AG04449 (cell line): ENCODE data around the gene NEMP2.

Source experiments
- CTCF ChIA-PET: fragments of 350-600 bp; formaldehyde crosslinking; extraction: SDS; loops from one replicate; lab custom pipeline; 2021; ENCODE audit warnings: antibody characterized with exemption; lab: Yijun Ruan, JAX
- POLR2A ChIA-PET: fragments of 400-600, 350-600 bp; formaldehyde crosslinking; extraction: SDS; loops from one replicate; lab custom pipeline; 2020; ENCODE audit warnings: antibody characterized with exemption, inconsistent platforms; lab: Yijun Ruan, JAX
- DNase-seq: peaks from one replicate; pipeline ENCODE4 v3.0.0-alpha.2; 2010; ENCODE audit warnings: low read depth, low spot score
- H3K4me3 ChIP-seq: 2 replicates; pipeline ENCODE4 v1.5.1; 2011; ENCODE audit warnings: low read depth, mild to moderate bottlenecking, control low read depth, low read length
- TF ChIP-seq, protein P1 (sequence below): IDR thresholded peaks from one replicate; pipeline ENCODE4 v1.5.1; 2011; ENCODE audit warnings: mild to moderate bottlenecking, moderate library complexity, low read length, control low read depth, inconsistent platforms; ENCODE audit not compliant: insufficient read depth; ENCODE audit errors: missing control alignments

NEMP2 gene

DNA sequence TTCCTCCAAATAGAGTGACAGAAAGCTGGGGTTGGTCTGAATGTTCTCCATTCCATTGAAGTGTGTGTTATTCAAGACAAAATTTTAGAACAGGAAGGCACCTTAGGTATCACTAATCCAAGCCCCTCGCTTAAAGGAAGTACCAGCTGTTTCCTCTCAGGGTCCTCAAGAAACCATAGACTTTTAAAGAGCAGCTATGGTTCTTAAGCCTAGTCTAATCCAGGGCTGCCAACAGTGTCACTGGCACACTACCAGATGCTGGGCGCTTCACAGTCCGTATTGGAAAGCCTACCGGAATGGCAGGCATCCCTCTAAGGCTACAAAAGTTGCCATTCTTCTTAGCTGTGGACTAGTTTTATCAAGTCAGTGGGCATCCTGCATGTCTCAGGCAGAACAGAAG, 1.9 kb downstream of the NEMP2 start:
- H3K4me3 ChIP-seq: no peak overlapping the region
- ChIA-PET POLR2A (no interaction called here), CTCF (interaction anchor here (1.0 to 1.1 kb wide), 2 partner anchors 177 to 872 kb away, joined by 3 to 4 read pairs; partner anchors contain the start of gene ASNSD1)
- TF ChIP-seq, protein P1, sequence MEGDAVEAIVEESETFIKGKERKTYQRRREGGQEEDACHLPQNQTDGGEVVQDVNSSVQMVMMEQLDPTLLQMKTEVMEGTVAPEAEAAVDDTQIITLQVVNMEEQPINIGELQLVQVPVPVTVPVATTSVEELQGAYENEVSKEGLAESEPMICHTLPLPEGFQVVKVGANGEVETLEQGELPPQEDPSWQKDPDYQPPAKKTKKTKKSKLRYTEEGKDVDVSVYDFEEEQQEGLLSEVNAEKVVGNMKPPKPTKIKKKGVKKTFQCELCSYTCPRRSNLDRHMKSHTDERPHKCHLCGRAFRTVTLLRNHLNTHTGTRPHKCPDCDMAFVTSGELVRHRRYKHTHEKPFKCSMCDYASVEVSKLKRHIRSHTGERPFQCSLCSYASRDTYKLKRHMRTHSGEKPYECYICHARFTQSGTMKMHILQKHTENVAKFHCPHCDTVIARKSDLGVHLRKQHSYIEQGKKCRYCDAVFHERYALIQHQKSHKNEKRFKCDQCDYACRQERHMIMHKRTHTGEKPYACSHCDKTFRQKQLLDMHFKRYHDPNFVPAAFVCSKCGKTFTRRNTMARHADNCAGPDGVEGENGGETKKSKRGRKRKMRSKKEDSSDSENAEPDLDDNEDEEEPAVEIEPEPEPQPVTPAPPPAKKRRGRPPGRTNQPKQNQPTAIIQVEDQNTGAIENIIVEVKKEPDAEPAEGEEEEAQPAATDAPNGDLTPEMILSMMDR: no peak
- DNase-seq: no peak

DNA sequence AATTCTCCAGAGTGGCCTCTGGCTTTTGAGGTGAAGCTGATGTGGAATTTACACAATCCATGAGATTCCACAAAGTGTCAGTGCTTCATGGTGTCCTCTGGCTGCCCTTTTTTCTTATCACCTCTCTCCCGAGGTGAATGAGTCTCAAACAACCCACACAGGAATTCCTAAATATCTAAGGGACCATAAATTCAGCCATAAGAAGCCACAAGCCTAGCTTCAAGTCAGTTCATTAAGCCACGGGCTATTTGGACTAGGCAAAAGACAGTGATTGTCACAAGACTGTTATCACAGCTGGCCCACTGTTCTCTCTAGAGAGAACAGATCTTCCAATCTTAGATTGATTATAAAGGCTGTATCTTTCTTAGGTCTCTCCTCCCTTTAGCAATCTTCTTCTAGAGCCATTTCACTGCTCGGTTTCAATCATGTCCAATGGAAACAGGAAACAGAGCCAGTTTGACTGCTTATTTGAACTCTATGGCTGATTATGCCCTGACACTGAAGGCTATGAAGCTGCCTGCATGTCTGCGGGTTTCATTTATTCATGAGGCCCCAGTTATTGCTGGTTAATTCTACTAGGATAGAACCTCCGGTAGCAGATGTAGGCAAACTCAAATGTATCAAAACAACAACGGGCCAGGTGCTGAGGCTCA, 4.1 kb downstream of the NEMP2 start:
- peak; percentile 59 for DNase-seq
- POLR2A ChIA-PET: interaction anchor here (1.0 kb wide), 1 partner anchor 132 kb away, joined by 4 read pairs; no protein-coding TSS in a partner anchor
- CTCF ChIA-PET: interaction anchor here (1.2 to 1.3 kb wide), 2 partner anchors 13 to 19 kb away, joined by 4 to 6 read pairs; no protein-coding TSS in a partner anchor
- no peak overlapping the region for H3K4me3 ChIP-seq
- TF ChIP-seq, protein P1: no peak

DNA sequence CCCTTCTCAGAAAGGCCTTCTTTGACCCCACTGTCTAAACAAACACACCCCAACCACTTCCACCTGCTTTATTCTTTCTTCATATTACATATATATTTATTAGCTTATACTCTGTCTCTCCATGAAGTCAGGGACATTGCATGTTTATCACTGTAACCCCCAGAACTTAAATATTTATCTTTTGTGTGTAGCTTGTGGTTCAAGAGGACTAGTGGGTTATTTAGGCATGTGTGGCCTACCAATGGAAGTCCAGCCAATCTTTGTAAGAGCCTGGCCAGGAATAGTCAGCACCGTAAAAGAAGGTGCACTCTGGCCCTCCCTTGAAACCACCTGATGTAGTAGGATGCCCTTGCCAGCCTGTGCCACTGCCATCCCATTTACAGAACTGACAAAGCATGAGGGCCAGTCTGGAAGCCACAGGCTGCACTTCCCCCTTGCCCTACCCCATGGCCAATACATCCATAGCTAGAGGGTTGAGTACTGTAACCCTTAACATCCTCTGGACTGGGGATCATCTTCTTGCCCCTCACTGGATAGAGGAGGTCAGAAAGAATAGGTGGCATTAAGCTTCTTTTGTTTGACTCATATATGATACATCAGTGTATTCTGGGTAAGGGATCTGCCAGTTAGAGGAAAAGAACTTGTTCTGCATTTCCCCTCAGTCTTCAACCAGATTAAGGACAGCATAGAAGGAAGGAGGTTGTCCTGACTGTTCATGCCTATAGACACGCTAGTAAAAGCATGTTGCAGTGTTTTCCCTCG, 4.9 kb downstream of the NEMP2 start:
- ChIA-PET CTCF (interaction anchor here (1.2 to 1.3 kb wide), 2 partner anchors 12 to 19 kb away, joined by 4 to 6 read pairs; no protein-coding TSS in a partner anchor), POLR2A (interaction anchor here (1.0 kb wide), 1 partner anchor 133 kb away, joined by 4 read pairs; no protein-coding TSS in a partner anchor)
- TF ChIP-seq, protein P1: no peak
- DNase-seq: no peak
- H3K4me3 ChIP-seq: no peak overlapping the region

DNA sequence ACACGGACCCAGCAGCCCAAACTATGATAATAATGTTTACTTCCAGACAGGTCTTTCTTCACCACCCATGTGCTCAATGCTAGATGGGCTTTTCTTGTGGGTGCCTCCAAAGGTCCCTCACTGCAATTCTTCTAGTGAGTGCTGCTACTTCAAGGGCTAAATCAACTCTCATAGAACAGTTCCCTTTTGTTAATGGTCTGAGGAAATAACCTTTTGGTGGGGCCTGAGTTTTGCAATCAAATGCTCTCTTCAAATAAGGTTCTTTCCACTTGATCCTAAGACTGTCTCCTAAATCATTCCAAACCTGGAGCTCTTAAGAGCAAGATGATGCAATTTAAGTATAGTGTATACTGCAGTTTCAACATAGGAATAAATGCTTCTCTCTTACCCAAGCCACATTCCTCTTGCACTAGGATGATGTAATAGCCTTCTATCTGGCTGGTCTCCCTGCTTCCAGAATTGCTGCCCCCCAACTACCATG, 6.0 kb downstream of the NEMP2 start:
- TF ChIP-seq, protein P1: no peak
- no peak overlapping the region for H3K4me3 ChIP-seq
- ChIA-PET POLR2A (no interaction called here), CTCF (no interaction called here)
- peak; percentile 47 for DNase-seq

DNA sequence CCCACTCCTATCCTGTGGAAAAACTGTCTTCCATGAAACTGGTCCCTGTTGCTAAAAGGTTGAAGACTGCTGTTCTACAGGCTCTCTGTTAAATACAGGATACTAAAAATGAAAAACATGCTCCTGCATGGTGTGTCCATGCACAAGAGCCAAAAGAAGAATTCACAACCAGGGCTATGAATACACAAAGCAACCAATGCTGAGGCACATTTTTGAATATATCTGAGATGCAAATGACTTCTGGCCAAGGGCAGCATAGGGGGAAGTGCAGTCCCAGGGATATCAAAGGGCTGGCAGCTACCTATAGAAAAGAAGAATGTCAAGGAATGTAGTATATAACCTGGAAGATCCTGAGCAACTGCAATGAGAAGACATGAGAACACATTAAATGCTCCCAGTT, 6.6 kb downstream of the NEMP2 start:
- POLR2A ChIA-PET: no interaction called here
- CTCF ChIA-PET: no interaction called here

More for the DNA sequence above, 6.6 kb downstream of the NEMP2 start:
- no peak overlapping the region for H3K4me3 ChIP-seq
- TF ChIP-seq, protein P1: no peak
- no peak for DNase-seq
